Mesendoderm (in vitro differentiated cells): Measurements from ENCODE around the gene CDH11.
A peak's percentile ranks its signal among the peaks of the same experiment; 100 is the strongest.

Source experiments
- DNase-seq: peaks from one replicate; pipeline ENCODE4 v3.0.0; 2013
- H2AK5ac ChIP-seq: 2 replicates; pipeline ENCODE4 v1.6.1; 2013; ENCODE audit warnings: low read length, inconsistent platforms
- H2BK120ac ChIP-seq: 2 replicates; pipeline ENCODE4 v1.6.1; 2013; ENCODE audit warnings: low read depth, mild to moderate bottlenecking, low read length, moderate library complexity, mixed read lengths
- H2BK15ac ChIP-seq: replicated peaks from 2 replicates; pipeline ENCODE4 v1.6.1; 2013; ENCODE audit warnings: low read depth, mild to moderate bottlenecking, moderate library complexity
- H2BK5ac ChIP-seq: 2 replicates; pipeline ENCODE4 v1.6.1; 2013; ENCODE audit warnings: low read length, inconsistent platforms
- H3K18ac ChIP-seq: 2 replicates; pipeline ENCODE4 v1.6.1; 2013; ENCODE audit warnings: mild to moderate bottlenecking, low read length, mixed read lengths
- H3K23ac ChIP-seq: one replicate; pipeline ENCODE4 v1.6.1; 2013; ENCODE audit warnings: low read length
- H3K27ac ChIP-seq: 2 replicates; pipeline ENCODE4 v1.5.1; 2013; ENCODE audit warnings: low read depth, mild to moderate bottlenecking, inconsistent platforms, low read length, moderate library complexity
- H3K27me3 ChIP-seq: 2 replicates; pipeline ENCODE4 v1.6.1; 2013; ENCODE audit warnings: low read length, control low read depth, mild to moderate bottlenecking, inconsistent platforms; ENCODE audit not compliant: insufficient read depth, poor library complexity
- H3K36me3 ChIP-seq: 2 replicates; pipeline ENCODE4 v1.6.1; 2013; ENCODE audit warnings: low read length, inconsistent platforms; ENCODE audit not compliant: control insufficient read depth, insufficient read depth
- H3K4ac ChIP-seq: one replicate; pipeline ENCODE4 v1.6.1; 2013; ENCODE audit warnings: low read depth, mild to moderate bottlenecking, low read length, moderate library complexity
- H3K4me1 ChIP-seq: 2 replicates; pipeline ENCODE4 v1.6.1; 2013; ENCODE audit warnings: low read depth, low read length, inconsistent platforms; ENCODE audit not compliant: control insufficient read depth
- H3K4me2 ChIP-seq: 2 replicates; pipeline ENCODE4 v1.6.1; 2013; ENCODE audit warnings: low read length
- H3K4me3 ChIP-seq: 2 replicates; pipeline ENCODE4 v1.5.1; 2013; ENCODE audit warnings: mild to moderate bottlenecking, low read length
- H3K56ac ChIP-seq: one replicate; pipeline ENCODE4 v1.6.1; 2013; ENCODE audit warnings: low read length
- H3K79me1 ChIP-seq: 2 replicates; pipeline ENCODE4 v1.6.1; 2013; ENCODE audit warnings: low read length, inconsistent platforms
- H3K79me2 ChIP-seq: 2 replicates; pipeline ENCODE4 v1.6.1; 2013; ENCODE audit warnings: mild to moderate bottlenecking, low read length; ENCODE audit not compliant: control insufficient read depth, insufficient read depth
- H3K9ac ChIP-seq: 2 replicates; pipeline ENCODE4 v1.6.1; 2013; ENCODE audit warnings: low read length, inconsistent platforms
- H4K5ac ChIP-seq: one replicate; pipeline ENCODE4 v1.6.1; 2013; ENCODE audit warnings: low read length
- H4K8ac ChIP-seq: one replicate; pipeline ENCODE4 v1.6.1; 2013; ENCODE audit warnings: low read depth, mild to moderate bottlenecking, control low read depth, low read length, moderate library complexity
- WGBS: extraction: QIAGEN DNeasy Blood & Tissue Kit; methylation state at CpG from one replicate; pipeline ENCODE4 v1.1.7; 2013; ENCODE audit warnings: low lambda C conversion rate, missing lambda C conversion rate; ENCODE audit not compliant: insufficient coverage; ENCODE audit errors: extremely low coverage; 5-methylcytosine and 5-hydroxymethylcytosine counted together

Gene CDH11

DNA sequence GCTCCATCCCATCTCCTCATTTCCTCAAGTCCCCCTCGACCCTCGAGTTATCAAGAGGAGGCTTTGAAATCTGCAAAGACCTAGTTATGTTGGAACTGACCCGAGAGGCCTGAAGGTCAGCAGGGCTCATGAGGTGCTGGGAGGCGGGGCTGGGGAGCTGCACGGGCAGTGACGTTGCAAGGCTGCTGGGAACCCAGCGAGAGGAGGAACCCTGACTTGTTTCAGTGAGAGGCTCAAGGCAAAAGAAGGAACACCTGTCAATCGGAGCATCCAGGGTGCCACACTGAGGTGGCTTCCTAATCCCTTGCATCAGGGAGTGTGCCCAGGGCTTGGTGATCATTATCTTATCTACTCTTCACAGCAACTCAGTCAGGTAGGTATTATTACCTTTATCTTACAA, 86.9 kb downstream of the CDH11 start:
- no peak overlapping the region for H3K56ac ChIP-seq
- no peaks in the 10 kb centered on the region for H3K79me1 ChIP-seq
- no peak overlapping the region for H3K23ac ChIP-seq
- no peak overlapping the region for H2BK15ac ChIP-seq
- no peak overlapping the region for H2BK120ac ChIP-seq
- no peak overlapping the region for H3K4me3 ChIP-seq
- no peaks in the 10 kb centered on the region for H3K4me1 ChIP-seq
- peak; percentile 16 for DNase-seq
- H4K8ac ChIP-seq, result no peak overlapping the region
- no peaks in the 10 kb centered on the region for H3K36me3 ChIP-seq
- H3K27ac ChIP-seq, result no peak overlapping the region
- no peak overlapping the region for H3K4me2 ChIP-seq
- no peak overlapping the region for H3K9ac ChIP-seq
- no CpG with 5 or more reads among the region's 8 CpGs for WGBS
- H2AK5ac ChIP-seq, result no peak overlapping the region
- no peak overlapping the region for H2BK5ac ChIP-seq
- no peaks in the 10 kb centered on the region for H3K79me2 ChIP-seq
- H4K5ac ChIP-seq, result no peak overlapping the region
- H3K18ac ChIP-seq, result no peak overlapping the region
- no peak overlapping the region for H3K4ac ChIP-seq
- H3K27me3 ChIP-seq, result no peaks in the 10 kb centered on the region

DNA sequence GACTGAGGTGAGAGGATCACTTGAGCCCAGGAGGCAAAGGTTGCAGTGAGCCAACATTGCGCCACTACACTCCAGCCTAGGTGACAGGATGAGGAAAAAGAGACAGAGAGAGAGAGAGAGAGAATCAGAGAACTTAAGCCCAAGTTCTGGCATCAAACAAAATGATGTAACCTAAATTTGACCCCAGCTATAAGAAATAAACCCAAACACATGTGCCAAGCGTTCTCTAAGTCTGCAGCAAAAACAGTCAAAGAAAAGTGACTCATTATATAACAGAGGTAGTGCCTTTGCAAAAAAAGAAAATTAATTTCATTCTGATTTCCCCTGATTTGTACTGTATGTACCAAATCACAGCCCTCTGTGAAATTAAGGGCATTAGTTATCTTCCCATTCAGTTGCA, 89.5 kb downstream of the CDH11 start:
- Histone ChIP-seq H3K79me1 (no peaks in the 10 kb centered on the region), H4K5ac (no peak overlapping the region), H3K4me1 (no peaks in the 10 kb centered on the region), H4K8ac (no peak overlapping the region), H3K27ac (no peak overlapping the region), H2BK15ac (no peak overlapping the region), H2BK120ac (no peak overlapping the region), H3K4ac (no peak overlapping the region), H3K4me2 (no peak overlapping the region), H3K27me3 (no peaks in the 10 kb centered on the region), H2AK5ac (no peak overlapping the region), H3K56ac (no peak overlapping the region), H3K9ac (no peak overlapping the region), H3K18ac (no peak overlapping the region), H3K36me3 (no peaks in the 10 kb centered on the region), H3K79me2 (no peaks in the 10 kb centered on the region), H3K23ac (no peak overlapping the region), H2BK5ac (no peak overlapping the region), H3K4me3 (no peak overlapping the region)
- no CpG with 5 or more reads among the region's 2 CpGs for WGBS
- no peak for DNase-seq

DNA sequence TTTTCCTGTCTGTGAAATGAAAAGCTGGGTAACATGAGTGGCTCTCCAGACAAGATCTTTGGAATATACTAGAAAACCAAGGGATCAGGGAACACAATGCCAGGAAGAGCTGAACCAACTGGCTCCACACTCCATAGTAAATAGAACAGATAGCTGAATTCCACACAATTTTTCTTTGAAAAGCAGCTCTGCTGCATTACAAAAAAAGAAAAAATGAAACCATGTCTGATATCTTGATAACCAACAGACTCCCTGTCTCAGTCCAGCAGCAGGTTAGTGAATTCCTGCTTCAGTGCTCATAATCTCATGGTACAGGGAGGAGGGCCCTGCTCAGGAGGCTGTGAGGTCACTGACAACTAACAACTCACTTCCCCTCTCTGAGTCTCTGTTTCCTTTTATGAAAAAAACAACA, 97.1 kb downstream of the CDH11 start:
- H4K8ac ChIP-seq, result no peak overlapping the region
- no peaks in the 10 kb centered on the region for H3K4me1 ChIP-seq
- H2AK5ac ChIP-seq, result no peak overlapping the region
- no peak overlapping the region for H3K4me3 ChIP-seq
- no peak overlapping the region for H3K27ac ChIP-seq
- H2BK15ac ChIP-seq, result no peak overlapping the region
- no peaks in the 10 kb centered on the region for H3K79me2 ChIP-seq
- H2BK5ac ChIP-seq, result no peak overlapping the region
- DNase-seq, result no peak
- H3K23ac ChIP-seq, result no peak overlapping the region
- H3K56ac ChIP-seq, result no peak overlapping the region
- no peak overlapping the region for H3K9ac ChIP-seq
- no peak overlapping the region for H4K5ac ChIP-seq
- H3K4ac ChIP-seq, result no peak overlapping the region
- H3K79me1 ChIP-seq, result no peaks in the 10 kb centered on the region
- no peak overlapping the region for H2BK120ac ChIP-seq
- H3K18ac ChIP-seq, result no peak overlapping the region
- H3K4me2 ChIP-seq, result no peak overlapping the region
- no peaks in the 10 kb centered on the region for H3K27me3 ChIP-seq
- no peaks in the 10 kb centered on the region for H3K36me3 ChIP-seq

DNA sequence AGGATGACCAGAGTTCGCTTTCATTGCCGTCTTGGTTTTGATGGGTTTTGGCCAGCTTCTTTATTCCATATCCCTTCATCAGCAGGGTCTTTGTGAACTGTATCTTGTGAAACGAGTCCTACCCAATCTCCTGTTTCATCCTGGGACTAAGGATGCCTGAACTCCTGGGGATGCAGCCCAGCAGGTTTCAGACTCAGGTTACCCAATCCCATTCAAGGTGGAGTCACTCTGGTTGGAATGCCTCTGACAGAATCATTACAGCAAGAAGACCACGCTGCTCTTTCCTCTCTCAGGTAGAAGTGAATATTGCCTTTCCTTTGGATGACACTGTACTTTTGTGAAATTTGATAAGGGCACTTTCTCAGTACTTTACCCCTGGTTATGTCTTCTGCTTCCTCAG, 98.1 kb downstream of the CDH11 start:
- no peak overlapping the region for H4K8ac ChIP-seq
- peak; percentile 47 for DNase-seq
- no peak overlapping the region for H4K5ac ChIP-seq
- no peaks in the 10 kb centered on the region for H3K36me3 ChIP-seq
- no peaks in the 10 kb centered on the region for H3K79me2 ChIP-seq
- H3K4me2 ChIP-seq, result no peak overlapping the region
- no peaks in the 10 kb centered on the region for H3K79me1 ChIP-seq
- H3K9ac ChIP-seq, result no peak overlapping the region
- H2BK5ac ChIP-seq, result no peak overlapping the region
- H3K27ac ChIP-seq, result no peak overlapping the region
- no peak overlapping the region for H2AK5ac ChIP-seq
- H3K4me1 ChIP-seq, result no peaks in the 10 kb centered on the region
- H3K4me3 ChIP-seq, result no peak overlapping the region
- no peak overlapping the region for H3K23ac ChIP-seq
- no peak overlapping the region for H2BK120ac ChIP-seq
- no peak overlapping the region for H2BK15ac ChIP-seq
- no peak overlapping the region for H3K4ac ChIP-seq
- H3K18ac ChIP-seq, result no peak overlapping the region
- whole genome bisulfite sequencing, result no CpG with 5 or more reads among the region's 4 CpGs
- H3K56ac ChIP-seq, result no peak overlapping the region
- H3K27me3 ChIP-seq, result no peaks in the 10 kb centered on the region

DNA sequence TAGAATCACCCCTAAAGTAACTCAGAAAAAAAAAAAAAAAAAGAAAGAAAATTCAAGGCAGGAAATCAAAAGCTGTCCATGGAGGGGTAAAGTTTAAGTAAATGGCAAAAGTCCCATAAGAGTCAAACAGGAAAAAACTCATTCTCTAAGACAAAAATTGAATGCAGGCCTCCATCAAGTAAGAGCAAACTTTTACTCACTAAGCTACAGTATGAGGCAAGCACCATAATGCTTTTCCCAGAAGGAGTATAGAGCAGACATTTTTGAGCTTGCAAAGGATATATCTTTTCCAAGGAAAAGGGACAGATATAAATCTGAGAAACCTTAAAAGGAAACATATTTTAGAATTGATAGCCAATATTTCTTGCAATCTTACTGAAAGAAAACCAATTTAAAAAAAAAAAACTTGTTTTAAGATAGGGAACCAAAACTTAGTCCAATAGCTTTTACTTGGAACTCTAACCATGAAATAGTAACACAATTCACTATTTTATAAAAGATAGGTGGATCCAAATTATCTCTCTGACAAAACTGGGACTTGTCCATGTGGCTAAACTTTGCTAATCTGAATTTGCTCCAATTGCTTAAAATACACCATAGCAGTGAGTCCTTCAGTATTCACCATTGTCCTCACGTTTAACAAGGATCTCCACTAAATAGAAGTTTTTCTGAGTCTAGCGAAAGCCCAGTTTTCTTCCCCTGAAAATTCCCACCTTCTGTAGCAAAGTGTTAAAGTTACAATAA, 99.8 kb downstream of the CDH11 start:
- H3K79me1 ChIP-seq, result no peaks in the 10 kb centered on the region
- no peak overlapping the region for H3K27ac ChIP-seq
- no peaks in the 10 kb centered on the region for H3K4me1 ChIP-seq
- no peak overlapping the region for H3K9ac ChIP-seq
- H3K36me3 ChIP-seq, result no peaks in the 10 kb centered on the region
- H2BK120ac ChIP-seq, result no peak overlapping the region
- no peak overlapping the region for H4K8ac ChIP-seq
- no peak for DNase-seq
- H3K23ac ChIP-seq, result no peak overlapping the region
- H3K56ac ChIP-seq, result no peak overlapping the region
- H2BK15ac ChIP-seq, result no peak overlapping the region
- no peak overlapping the region for H3K4me3 ChIP-seq
- H3K4ac ChIP-seq, result no peak overlapping the region
- H3K27me3 ChIP-seq, result no peaks in the 10 kb centered on the region
- H3K4me2 ChIP-seq, result no peak overlapping the region
- H2BK5ac ChIP-seq, result no peak overlapping the region
- H3K18ac ChIP-seq, result no peak overlapping the region
- no peaks in the 10 kb centered on the region for H3K79me2 ChIP-seq
- H2AK5ac ChIP-seq, result no peak overlapping the region
- H4K5ac ChIP-seq, result no peak overlapping the region
- no CpG with 5 or more reads among the region's 2 CpGs for WGBS

DNA sequence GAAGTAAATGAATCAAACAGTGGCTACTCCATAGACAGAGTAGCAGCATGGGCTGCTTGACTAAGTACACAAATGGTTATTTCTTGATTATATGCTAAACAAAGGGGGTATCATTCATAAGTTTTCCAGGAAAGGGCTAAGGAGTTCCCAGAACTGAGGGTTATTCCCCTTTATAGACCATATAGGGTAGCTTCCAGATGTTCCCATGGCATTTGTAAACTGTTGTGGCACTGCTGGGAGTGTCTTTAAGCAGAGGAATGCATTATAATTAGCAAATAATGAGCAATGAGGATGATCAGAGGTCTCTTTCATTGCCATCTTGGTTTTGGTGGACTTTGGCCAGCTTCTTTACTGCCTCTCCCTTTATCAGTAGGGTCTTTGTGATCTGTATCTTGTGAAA, 105.1 kb downstream of the CDH11 start:
- no peak overlapping the region for H3K23ac ChIP-seq
- no peak overlapping the region for H2BK15ac ChIP-seq
- no peak overlapping the region for H2BK120ac ChIP-seq
- H3K36me3 ChIP-seq, result no peaks in the 10 kb centered on the region
- H2BK5ac ChIP-seq, result no peak overlapping the region
- H3K79me1 ChIP-seq, result no peaks in the 10 kb centered on the region
- H3K18ac ChIP-seq, result no peak overlapping the region
- H4K8ac ChIP-seq, result no peak overlapping the region
- DNase-seq, result no peak
- H3K9ac ChIP-seq, result no peak overlapping the region
- no peak overlapping the region for H3K4ac ChIP-seq
- no peak overlapping the region for H4K5ac ChIP-seq
- no peak overlapping the region for H2AK5ac ChIP-seq
- H3K79me2 ChIP-seq, result no peaks in the 10 kb centered on the region
- no peak overlapping the region for H3K56ac ChIP-seq
- no peaks in the 10 kb centered on the region for H3K27me3 ChIP-seq
- H3K4me2 ChIP-seq, result no peak overlapping the region
- H3K4me3 ChIP-seq, result no peak overlapping the region
- H3K4me1 ChIP-seq, result no peaks in the 10 kb centered on the region
- no peak overlapping the region for H3K27ac ChIP-seq
